ENCODE measurements around the gene ZNF236.

- TF ChIP-seq, protein P1, sequence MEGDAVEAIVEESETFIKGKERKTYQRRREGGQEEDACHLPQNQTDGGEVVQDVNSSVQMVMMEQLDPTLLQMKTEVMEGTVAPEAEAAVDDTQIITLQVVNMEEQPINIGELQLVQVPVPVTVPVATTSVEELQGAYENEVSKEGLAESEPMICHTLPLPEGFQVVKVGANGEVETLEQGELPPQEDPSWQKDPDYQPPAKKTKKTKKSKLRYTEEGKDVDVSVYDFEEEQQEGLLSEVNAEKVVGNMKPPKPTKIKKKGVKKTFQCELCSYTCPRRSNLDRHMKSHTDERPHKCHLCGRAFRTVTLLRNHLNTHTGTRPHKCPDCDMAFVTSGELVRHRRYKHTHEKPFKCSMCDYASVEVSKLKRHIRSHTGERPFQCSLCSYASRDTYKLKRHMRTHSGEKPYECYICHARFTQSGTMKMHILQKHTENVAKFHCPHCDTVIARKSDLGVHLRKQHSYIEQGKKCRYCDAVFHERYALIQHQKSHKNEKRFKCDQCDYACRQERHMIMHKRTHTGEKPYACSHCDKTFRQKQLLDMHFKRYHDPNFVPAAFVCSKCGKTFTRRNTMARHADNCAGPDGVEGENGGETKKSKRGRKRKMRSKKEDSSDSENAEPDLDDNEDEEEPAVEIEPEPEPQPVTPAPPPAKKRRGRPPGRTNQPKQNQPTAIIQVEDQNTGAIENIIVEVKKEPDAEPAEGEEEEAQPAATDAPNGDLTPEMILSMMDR (IDR thresholded peaks at IDR 0.05; ENCODE audit: poor library complexity, severe bottlenecking), result no peak
- TF ChIP-seq RAD21 (conservative IDR thresholded peaks at IDR 0.05), result no peak
- no peak for TF ChIP-seq POLR2AphosphoS5 (IDR thresholded peaks at IDR 0.05)
- no peak for TF ChIP-seq EZH2 (IDR thresholded peaks at IDR 0.05; ENCODE audit: borderline replicate concordance, insufficient read depth, low read length, poor library complexity, severe bottlenecking)
These were observed 134.3 kb downstream of the ZNF236 start for GRCh38 chr18:76956648-76957047.

Data from neural cell (in vitro differentiated cells).